HG02852 (cell line): Measurements from ENCODE around the gene SLC15A4.

Source experiments
- ATAC-seq: cut with Tn5 transposase; IDR thresholded peaks from one replicate; pipeline ENCODE4 v1.9.1; 2021; ENCODE audit warnings: mild to moderate bottlenecking, moderate library complexity; ENCODE audit not compliant: unreplicated experiment

Gene SLC15A4

GRCh38 chr12:128763395-128763794, 60.4 kb downstream of the SLC15A4 start:
- no peak for ATAC-seq

- no peak for ATAC-seq
Observed at GRCh38 chr12:128761379-128761790, 62.4 kb downstream of the SLC15A4 start.

GRCh38 chr12:128755566-128755965, 68.2 kb downstream of the SLC15A4 start:
- ATAC-seq, result no peak

GRCh38 chr12:128754275-128754674, 69.5 kb downstream of the SLC15A4 start:
- ATAC-seq, result no peak

GRCh38 chr12:128753438-128753837, 70.3 kb downstream of the SLC15A4 start:
- no peak for ATAC-seq

GRCh38 chr12:128752386-128752785, 71.4 kb downstream of the SLC15A4 start:
- no peak for ATAC-seq

GRCh38 chr12:128747441-128747840, 76.3 kb downstream of the SLC15A4 start:
- no peak for ATAC-seq

- no peak for ATAC-seq
Observed at GRCh38 chr12:128745772-128746689, 77.7 kb downstream of the SLC15A4 start.

- ATAC-seq, result no peak
Observed at GRCh38 chr12:128743916-128744315, 79.8 kb downstream of the SLC15A4 start.
